NCI-H1048 (cell line): ENCODE results near the gene CCDC13.

Experiments used
- DNase-seq: peaks from one replicate; lab custom pipeline; 2025; lab: John Stamatoyannopoulos, UW

The CCDC13 gene

GRCh38 chr3:42796332-42796885, 23.4 kb upstream of the CCDC13 start:
- no peak for DNase-seq

GRCh38 chr3:42795621-42796181, 22.6 kb upstream of the CCDC13 start:
- no peak for DNase-seq

GRCh38 chr3:42790714-42791229, 17.7 kb upstream of the CCDC13 start:
- DNase-seq, result no peak

GRCh38 chr3:42786631-42787030, 13.6 kb upstream of the CCDC13 start:
- no peak for DNase-seq

GRCh38 chr3:42786212-42786611, 13.2 kb upstream of the CCDC13 start:
- DNase-seq, result no peak

- peak; percentile 51 for DNase-seq
Observed at GRCh38 chr3:42780892-42781700, 8.0 kb upstream of the CCDC13 start.

- DNase-seq, result no peak
Observed at GRCh38 chr3:42780398-42780797, 7.3 kb upstream of the CCDC13 start.

GRCh38 chr3:42778644-42779043, 5.6 kb upstream of the CCDC13 start:
- DNase-seq, result no peak

GRCh38 chr3:42773409-42773751, 327 bp upstream of the CCDC13 start:
- no peak for DNase-seq

GRCh38 chr3:42771271-42771670, 1.8 kb downstream of the CCDC13 start:
- no peak for DNase-seq

- DNase-seq, result no peak
Observed at GRCh38 chr3:42769477-42770131, 3.4 kb downstream of the CCDC13 start.

- DNase-seq, result no peak
Observed at GRCh38 chr3:42764561-42765295, 8.3 kb downstream of the CCDC13 start.

GRCh38 chr3:42764115-42764514, 8.9 kb downstream of the CCDC13 start:
- no peak for DNase-seq

- peak; percentile 48 for DNase-seq
Observed at GRCh38 chr3:42763021-42763420, 10.0 kb downstream of the CCDC13 start.

GRCh38 chr3:42762046-42762724, 10.9 kb downstream of the CCDC13 start:
- DNase-seq, result no peak

- no peak for DNase-seq
Observed at GRCh38 chr3:42758126-42758525, 14.9 kb downstream of the CCDC13 start.

- DNase-seq, result no peak
Observed at GRCh38 chr3:42756681-42757213, 16.3 kb downstream of the CCDC13 start.

- no peak for DNase-seq
Observed at GRCh38 chr3:42755681-42756578, 17.1 kb downstream of the CCDC13 start.

GRCh38 chr3:42753757-42754156, 19.3 kb downstream of the CCDC13 start:
- no peak for DNase-seq

GRCh38 chr3:42752961-42753360, 20.1 kb downstream of the CCDC13 start:
- no peak for DNase-seq
